ENCODE measurements around the gene HERC4. TPM values are rescaled to one million over a fixed set of nuclear protein-coding genes. Genes with fewer than 3 reads are reported as not detected.

The HERC4 gene
- total RNA-seq, 1 experiment from 2014 or later, result 95.2 TPM

DNA sequence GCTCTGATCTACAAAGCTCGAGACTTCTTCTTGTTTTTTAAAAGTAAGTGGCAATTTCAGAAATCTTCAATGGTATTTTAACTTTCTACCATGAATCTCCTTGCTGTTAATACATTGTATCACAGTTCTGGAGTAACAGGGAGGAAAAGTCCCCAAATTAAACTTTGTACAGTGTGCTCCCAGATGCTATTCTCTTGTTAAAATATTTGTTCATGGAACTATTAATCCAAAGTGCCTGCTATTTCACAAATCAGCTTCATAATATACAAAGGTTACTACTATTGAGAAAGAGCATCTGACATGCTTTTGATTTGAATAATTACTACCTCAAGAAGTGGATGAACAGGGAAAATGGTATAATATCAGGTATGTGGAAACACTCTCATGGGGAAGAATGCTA, 154.0 kb downstream of the HERC4 start:
- intact Hi-C loops (cut with micrococcal nuclease; ENCODE audit: unreplicated experiment), result no loop called here

DNA sequence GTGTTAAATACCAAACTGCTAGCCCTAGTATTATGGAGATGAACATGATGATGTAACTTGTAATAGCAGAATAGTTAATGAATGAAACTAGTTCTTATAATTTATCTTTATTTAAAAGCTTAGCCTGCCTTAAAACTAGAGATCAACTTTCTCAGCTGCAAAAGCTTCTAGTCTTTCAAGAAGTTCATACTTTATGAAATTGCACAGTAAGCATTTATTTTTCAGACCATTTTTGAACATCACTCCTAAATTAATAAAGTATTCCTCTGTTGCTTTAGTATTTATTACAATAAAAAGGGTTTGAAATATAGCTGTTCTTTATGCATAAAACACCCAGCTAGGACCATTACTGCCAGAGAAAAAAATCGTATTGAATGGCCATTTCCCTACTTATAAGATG, 157.4 kb downstream of the HERC4 start:
- H3K27me3 Mint-ChIP-seq (ENCODE audit: unreplicated experiment), result no peaks in the 10 kb centered on the region
- CTCF ChIA-PET, result no interaction called here
- H3K36me3 Mint-ChIP-seq (ENCODE audit: insufficient read depth, unreplicated experiment), result peaks cover 34% of the 10 kb centered on the region

More for the DNA sequence above, 154.0 kb downstream of the HERC4 start:
- DNase-seq, result no peak
- Mint-ChIP-seq H3K4me3 (ENCODE audit: low read depth, unreplicated experiment) (no peak overlapping the region), H3K9me3 (ENCODE audit: low read depth, unreplicated experiment) (no peaks in the 10 kb centered on the region), H3K4me1 (ENCODE audit: low read depth, unreplicated experiment) (no peaks in the 10 kb centered on the region), H3K36me3 (ENCODE audit: insufficient read depth, unreplicated experiment) (peaks cover 22% of the 10 kb centered on the region), H3K27me3 (ENCODE audit: unreplicated experiment) (no peaks in the 10 kb centered on the region), H3K27ac (ENCODE audit: unreplicated experiment) (no peak overlapping the region)
- BruUV-seq (replicated peaks), result no TSS peak
- TF ChIP-seq, protein P1, sequence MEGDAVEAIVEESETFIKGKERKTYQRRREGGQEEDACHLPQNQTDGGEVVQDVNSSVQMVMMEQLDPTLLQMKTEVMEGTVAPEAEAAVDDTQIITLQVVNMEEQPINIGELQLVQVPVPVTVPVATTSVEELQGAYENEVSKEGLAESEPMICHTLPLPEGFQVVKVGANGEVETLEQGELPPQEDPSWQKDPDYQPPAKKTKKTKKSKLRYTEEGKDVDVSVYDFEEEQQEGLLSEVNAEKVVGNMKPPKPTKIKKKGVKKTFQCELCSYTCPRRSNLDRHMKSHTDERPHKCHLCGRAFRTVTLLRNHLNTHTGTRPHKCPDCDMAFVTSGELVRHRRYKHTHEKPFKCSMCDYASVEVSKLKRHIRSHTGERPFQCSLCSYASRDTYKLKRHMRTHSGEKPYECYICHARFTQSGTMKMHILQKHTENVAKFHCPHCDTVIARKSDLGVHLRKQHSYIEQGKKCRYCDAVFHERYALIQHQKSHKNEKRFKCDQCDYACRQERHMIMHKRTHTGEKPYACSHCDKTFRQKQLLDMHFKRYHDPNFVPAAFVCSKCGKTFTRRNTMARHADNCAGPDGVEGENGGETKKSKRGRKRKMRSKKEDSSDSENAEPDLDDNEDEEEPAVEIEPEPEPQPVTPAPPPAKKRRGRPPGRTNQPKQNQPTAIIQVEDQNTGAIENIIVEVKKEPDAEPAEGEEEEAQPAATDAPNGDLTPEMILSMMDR (IDR thresholded peaks at IDR 0.05; ENCODE audit: unreplicated experiment), result no peak
- CTCF ChIA-PET, result no interaction called here

GRCh38 chr10:67917169-67917568, 157.9 kb downstream of the HERC4 start:
- DNase-seq, result no peak
- peaks cover 37% of the 10 kb centered on the region for H3K36me3 Mint-ChIP-seq (ENCODE audit: insufficient read depth, unreplicated experiment)
- intact Hi-C loops (cut with micrococcal nuclease; ENCODE audit: unreplicated experiment), result loop anchor here (5.0 kb wide), 1 partner anchor 60 kb away; no protein-coding TSS in a partner anchor
- H3K9me3 Mint-ChIP-seq (ENCODE audit: low read depth, unreplicated experiment), result no peaks in the 10 kb centered on the region
- CTCF ChIA-PET, result no interaction called here
- no peak overlapping the region for H3K27ac Mint-ChIP-seq (ENCODE audit: unreplicated experiment)
- BruUV-seq (replicated peaks), result no TSS peak
- no peaks in the 10 kb centered on the region for H3K4me1 Mint-ChIP-seq (ENCODE audit: low read depth, unreplicated experiment)
- no peaks in the 10 kb centered on the region for H3K27me3 Mint-ChIP-seq (ENCODE audit: unreplicated experiment)
- TF ChIP-seq, protein P1 (IDR thresholded peaks at IDR 0.05; ENCODE audit: unreplicated experiment), result no peak
- no peak overlapping the region for H3K4me3 Mint-ChIP-seq (ENCODE audit: low read depth, unreplicated experiment)

More for the DNA sequence above, 157.4 kb downstream of the HERC4 start:
- Mint-ChIP-seq H3K27ac (ENCODE audit: unreplicated experiment) (no peak overlapping the region), H3K4me1 (ENCODE audit: low read depth, unreplicated experiment) (no peaks in the 10 kb centered on the region), H3K4me3 (ENCODE audit: low read depth, unreplicated experiment) (no peak overlapping the region), H3K9me3 (ENCODE audit: low read depth, unreplicated experiment) (no peaks in the 10 kb centered on the region)
- TF ChIP-seq, protein P1 (IDR thresholded peaks at IDR 0.05; ENCODE audit: unreplicated experiment), result no peak
- intact Hi-C loops (cut with micrococcal nuclease; ENCODE audit: unreplicated experiment), result loop anchor here (5.0 kb wide), 1 partner anchor 60 kb away; no protein-coding TSS in a partner anchor
- no peak for DNase-seq
- no TSS peak for BruUV-seq (replicated peaks)

DNA sequence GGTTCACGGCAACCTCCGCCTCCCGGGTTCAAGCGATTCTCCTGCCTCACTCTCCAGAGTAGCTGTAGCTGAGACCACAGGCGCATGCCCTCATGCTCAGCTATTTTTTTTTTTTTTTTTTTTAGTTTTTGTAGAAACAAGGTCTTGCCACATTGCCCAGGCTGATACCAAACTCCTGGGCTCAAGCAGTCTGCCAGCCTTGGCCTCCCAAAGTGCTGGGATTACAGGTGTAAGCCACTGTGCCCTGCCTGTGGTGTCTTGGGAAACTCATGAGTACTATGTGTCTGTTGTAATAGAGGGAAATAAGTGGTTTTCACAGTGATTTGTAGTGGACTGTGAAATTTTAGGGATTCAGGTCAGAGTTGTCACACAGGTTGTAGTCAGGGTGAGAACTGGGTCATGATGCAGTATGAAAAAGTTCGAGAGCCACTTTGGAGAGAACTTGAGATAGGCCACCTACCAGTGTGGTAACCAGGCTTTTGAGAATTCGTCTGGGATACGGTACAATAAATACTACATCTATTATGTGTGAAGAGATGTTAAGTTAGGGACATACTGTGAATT, 160.2 kb downstream of the HERC4 start:
- H3K27ac Mint-ChIP-seq (ENCODE audit: unreplicated experiment), result no peak overlapping the region
- H3K36me3 Mint-ChIP-seq (ENCODE audit: insufficient read depth, unreplicated experiment), result peaks cover 54% of the 10 kb centered on the region
- BruUV-seq (replicated peaks), result no TSS peak

More for the DNA sequence above, 160.2 kb downstream of the HERC4 start:
- intact Hi-C loops (cut with micrococcal nuclease; ENCODE audit: unreplicated experiment), result loop anchor here (5.0 kb wide), 1 partner anchor 58 kb away; no protein-coding TSS in a partner anchor
- H3K9me3 Mint-ChIP-seq (ENCODE audit: low read depth, unreplicated experiment), result no peaks in the 10 kb centered on the region
- CTCF ChIA-PET, result interaction anchor here (0.6 kb wide), 1 partner anchor 59 kb away, joined by 3 read pairs; no protein-coding TSS in a partner anchor
- H3K4me1 Mint-ChIP-seq (ENCODE audit: low read depth, unreplicated experiment), result no peaks in the 10 kb centered on the region
- TF ChIP-seq, protein P1 (IDR thresholded peaks at IDR 0.05; ENCODE audit: unreplicated experiment), result no peak
- no peak for DNase-seq
- H3K27me3 Mint-ChIP-seq (ENCODE audit: unreplicated experiment), result no peaks in the 10 kb centered on the region
- H3K4me3 Mint-ChIP-seq (ENCODE audit: low read depth, unreplicated experiment), result no peak overlapping the region

Measured in Calu3 (cell line).